Fibroblast of upper back skin (primary cell): ENCODE results near the gene LDHB.
"Not testable (repeated sequence)": the region's sequence is repeated elsewhere in the genome, so short reads cannot be mapped to it uniquely, and the experiment has no call there.

ENCODE experiments used
- DNase-seq: peaks from one replicate; pipeline ENCODE4 v3.0.0-alpha.2; 2013

LDHB gene

GRCh38 chr12:21606175-21606574 lies 51.5 kb downstream of the LDHB start:
- DNase-seq: no peak

- DNase-seq: no peak
Observed at GRCh38 chr12:21604245-21605101, 53.2 kb downstream of the LDHB start, which contains the start of gene GYS2. GYS2 (minus strand) TSS chr12:21604847; CDS start chr12:21604592, 255 bp downstream.

GRCh38 chr12:21602774-21603173 lies 54.9 kb downstream of the LDHB start:
- no peak for DNase-seq

- DNase-seq: no peak
Observed at GRCh38 chr12:21600196-21600595, 57.4 kb downstream of the LDHB start.

GRCh38 chr12:21599143-21599999 lies 58.3 kb downstream of the LDHB start:
- no peak for DNase-seq

GRCh38 chr12:21598651-21599050 lies 59.0 kb downstream of the LDHB start:
- no peak for DNase-seq

- not testable (repeated sequence) for DNase-seq
Observed at GRCh38 chr12:21595356-21595755, 62.3 kb downstream of the LDHB start.

GRCh38 chr12:21585485-21585884 lies 72.2 kb downstream of the LDHB start:
- no peak for DNase-seq
